HepG2 (cell line): Measurements from ENCODE around the gene SOST. TPM values are rescaled to one million over a fixed set of nuclear protein-coding genes. Genes with fewer than 3 reads are reported as not detected.

Experiments
- AGO1 ChIP-seq: fragments of 200-400 bp; formaldehyde crosslinking; IDR thresholded peaks from 2 replicates; pipeline ENCODE4 v1.6.1; 2017; ENCODE audit warnings: mild to moderate bottlenecking, low read depth, low read length, moderate library complexity; ENCODE audit not compliant: poor library complexity, severe bottlenecking
- LBX2 ChIP-seq: sonication (generic); formaldehyde crosslinking; IDR thresholded peaks from 2 replicates; pipeline ENCODE4 v1.5.0; 2020; ENCODE audit warnings: missing genetic modification reagents, mild to moderate bottlenecking, borderline replicate concordance
- MAF1 ChIP-seq: sonication (generic); formaldehyde crosslinking; IDR thresholded peaks from 2 replicates; pipeline ENCODE4 v1.5.0; 2020; ENCODE audit warnings: missing genetic modification reagents, borderline replicate concordance
- MNT ChIP-seq: fragments of 450-650 bp; IDR thresholded peaks from 2 replicates; pipeline ENCODE4 v1.6.1; 2016
- NR1H2 ChIP-seq: sonication (generic); formaldehyde crosslinking; IDR thresholded peaks from 2 replicates; pipeline ENCODE4 v1.8.1; 2022; ENCODE audit warnings: low read depth, missing genetic modification reagents, borderline replicate concordance
- RERE ChIP-seq: IDR thresholded peaks from 2 replicates; pipeline ENCODE4 v1.6.1; 2016; ENCODE audit warnings: low read depth, missing genetic modification reagents, missing compliant biosample characterization
- ZFP36L1 ChIP-seq: sonication (generic); formaldehyde crosslinking; IDR thresholded peaks from 2 replicates; pipeline ENCODE4 v1.8.0; 2022; ENCODE audit warnings: mild to moderate bottlenecking, missing genetic modification reagents, moderate library complexity
- ZNF207 ChIP-seq: fragments of 450-650 bp; IDR thresholded peaks from 2 replicates; pipeline ENCODE4 v1.6.1; 2016; ENCODE audit warnings: antibody characterized with exemption, borderline replicate concordance
- ZNF441 ChIP-seq: sonication (generic); formaldehyde crosslinking; IDR thresholded peaks from 2 replicates; pipeline ENCODE4 v1.7.0; 2021; ENCODE audit warnings: missing genetic modification reagents, borderline replicate concordance
- ZNF460 ChIP-seq: sonication (generic); formaldehyde crosslinking; IDR thresholded peaks from 2 replicates; pipeline ENCODE4 v1.5.1; 2020; ENCODE audit warnings: missing genetic modification reagents, mild to moderate bottlenecking, borderline replicate concordance
- ZNF570 ChIP-seq: sonication (generic); formaldehyde crosslinking; IDR thresholded peaks from 2 replicates; pipeline ENCODE4 v1.4.0; 2020; ENCODE audit warnings: mild to moderate bottlenecking, missing genetic modification reagents, borderline replicate concordance
- ZNF800 ChIP-seq: sonication (generic); formaldehyde crosslinking; IDR thresholded peaks from 2 replicates; pipeline ENCODE4 v1.4.0; 2020; ENCODE audit warnings: missing genetic modification reagents
- ZUFSP ChIP-seq: sonication (generic); formaldehyde crosslinking; IDR thresholded peaks from 2 replicates; pipeline ENCODE4 v1.9.0; 2021; ENCODE audit warnings: missing genetic modification reagents, mild to moderate bottlenecking, borderline replicate concordance
- polyA plus RNA-seq, 8 experiments: library from polyadenylated mRNA; depleted of rRNA in 3 of 8; stranded (reverse) in 7 of 8; unstranded in 1 of 8; fragments of >200 nt; fragmentation: Illumina TruSeq in 4 of 8; extraction: Trizol in 4 of 8; gene quantifications; 2 replicates each; pipeline versions ENCODE4 v1.2.1 to v1.2.3, GENCODE V29; 2011 to 2016; ENCODE audit warnings: low read depth in 4 of 8, missing spikeins in 1 of 8, mixed read lengths in 1 of 8; ENCODE audit not compliant: insufficient read depth in 1 of 8
- total RNA-seq, 5 experiments: library from RNA; depleted of rRNA; stranded (reverse); fragments of >200 nt; fragmentation: Illumina TruSeq; extraction: Trizol; gene quantifications; 2 replicates each; pipeline ENCODE4 v1.2.3, GENCODE V29; 2016; ENCODE audit warnings: low read depth in 1 of 5
- TF ChIP-seq, protein P1 (sequence below): IDR thresholded peaks from 2 replicates; pipeline ENCODE4 v1.6.1; 2016; ENCODE audit warnings: missing compliant biosample characterization, missing genetic modification reagents, borderline replicate concordance

SOST gene
- total and polyA plus RNA-seq, 2 of the 13 experiments (the other 11 are each of a cell fraction or from before 2014, with no cell fraction given) = not detected

- TF ChIP-seq ZNF800 (CRISPR knock-in tag) (peak; percentile 63; the same call in 1 of the 2 replicates), MAF1 (CRISPR knock-in tag) (peak; percentile 79; the same call in 1 of the 2 replicates), ZNF207 (no peak), ZNF460 (CRISPR knock-in tag) (no peak), RERE (CRISPR knock-in tag) (peak; percentile 15; the same call in 1 of the 2 replicates), ZFP36L1 (CRISPR knock-in tag) (peak; percentile 59), NR1H2 (CRISPR knock-in tag) (no peak; the same call in 1 of the 2 replicates), AGO1 (no peak), MNT (no peak; the same call in 1 of the 2 replicates), ZUFSP (CRISPR knock-in tag) (no peak), ZNF570 (CRISPR knock-in tag) (no peak; the same call in 1 of the 2 replicates), LBX2 (CRISPR knock-in tag) (no peak), ZNF441 (CRISPR knock-in tag) (peak; percentile 59)
- TF ChIP-seq, protein P1, sequence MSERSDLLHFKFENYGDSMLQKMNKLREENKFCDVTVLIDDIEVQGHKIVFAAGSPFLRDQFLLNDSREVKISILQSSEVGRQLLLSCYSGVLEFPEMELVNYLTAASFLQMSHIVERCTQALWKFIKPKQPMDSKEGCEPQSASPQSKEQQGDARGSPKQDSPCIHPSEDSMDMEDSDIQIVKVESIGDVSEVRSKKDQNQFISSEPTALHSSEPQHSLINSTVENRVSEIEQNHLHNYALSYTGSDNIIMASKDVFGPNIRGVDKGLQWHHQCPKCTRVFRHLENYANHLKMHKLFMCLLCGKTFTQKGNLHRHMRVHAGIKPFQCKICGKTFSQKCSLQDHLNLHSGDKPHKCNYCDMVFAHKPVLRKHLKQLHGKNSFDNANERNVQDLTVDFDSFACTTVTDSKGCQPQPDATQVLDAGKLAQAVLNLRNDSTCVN = 0 out of 2 replicates have a peak, but pooled peaks have one; percentile 43
Observed at GRCh38 chr17:43778337-43779144, 19.9 kb upstream of the SOST start, which contains the start of gene DUSP3 (continued).
